HUDEP-2 (cell line): ENCODE results near the gene CLEC4C.
"Not testable (repeated sequence)": the region's sequence is repeated elsewhere in the genome, so short reads cannot be mapped to it uniquely, and the experiment has no call there.

Experiments used
- DNase-seq, 76 experiments: peaks; one replicate each; lab custom pipeline; 2025; ENCODE audit not compliant: unreplicated experiment in 76 of 76; lab: John Stamatoyannopoulos, UW

CLEC4C gene, protein sequence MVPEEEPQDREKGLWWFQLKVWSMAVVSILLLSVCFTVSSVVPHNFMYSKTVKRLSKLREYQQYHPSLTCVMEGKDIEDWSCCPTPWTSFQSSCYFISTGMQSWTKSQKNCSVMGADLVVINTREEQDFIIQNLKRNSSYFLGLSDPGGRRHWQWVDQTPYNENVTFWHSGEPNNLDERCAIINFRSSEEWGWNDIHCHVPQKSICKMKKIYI

DNA sequence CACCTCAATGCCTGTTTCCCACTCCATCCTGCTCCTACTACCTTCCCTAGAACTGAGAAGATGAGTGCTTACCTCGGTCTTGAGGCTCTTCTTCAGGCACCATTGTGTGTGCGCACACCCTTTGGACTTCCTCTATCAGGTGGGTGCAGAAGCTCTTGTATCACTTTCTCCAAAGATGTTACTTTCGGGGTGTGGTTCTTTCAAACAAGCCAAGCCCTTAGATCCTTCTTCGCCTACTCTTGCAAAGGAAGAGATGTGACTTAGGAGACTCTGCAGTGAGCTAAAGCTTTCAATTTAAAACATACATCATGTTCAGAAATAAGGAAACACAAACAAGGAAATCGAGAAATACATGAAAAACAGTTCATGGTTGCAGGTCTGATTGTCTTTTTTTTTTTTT is at the start of gene CLEC4C:
Gene CLEC4C (minus strand): TSS at position 130 of the 400 bp plus-strand sequence. CDS start 27 bp downstream, at position 103.
- no peak for DNase-seq

- DNase-seq, result no peak
Observed at GRCh38 chr12:7793211-7793610, 46.0 kb upstream of the CLEC4C start.

- DNase-seq, result not testable (repeated sequence)
Observed at GRCh38 chr12:7788884-7789528, 41.8 kb upstream of the CLEC4C start, which contains the start of gene NANOG. TSS of gene NANOG (plus strand) at chr12:7789402. CDS start at chr12:7789615, 213 bp downstream.

DNA sequence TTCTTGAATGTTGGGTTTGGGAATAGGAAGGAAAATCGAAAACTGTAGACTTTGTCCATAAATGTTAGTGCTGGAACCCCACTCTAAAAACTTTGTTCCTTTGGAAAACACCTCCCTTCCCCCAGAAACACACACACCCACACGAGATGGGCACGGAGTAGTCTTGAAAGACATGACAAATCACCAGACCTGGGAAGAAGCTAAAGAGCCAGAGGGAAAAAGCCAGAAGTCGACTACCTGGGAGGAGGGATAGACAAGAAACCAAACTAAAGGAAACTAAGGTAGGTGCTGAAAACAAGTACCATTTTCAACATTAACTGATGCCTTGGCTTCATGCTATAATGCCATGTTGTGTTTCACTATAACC is 41.1 kb upstream of the CLEC4C start:
- DNase-seq, result no peak

GRCh38 chr12:7787574-7788293 is 40.6 kb upstream of the CLEC4C start:
- DNase-seq, result no peak

- DNase-seq, result no peak
Observed at GRCh38 chr12:7784701-7785100, 37.5 kb upstream of the CLEC4C start.

DNA sequence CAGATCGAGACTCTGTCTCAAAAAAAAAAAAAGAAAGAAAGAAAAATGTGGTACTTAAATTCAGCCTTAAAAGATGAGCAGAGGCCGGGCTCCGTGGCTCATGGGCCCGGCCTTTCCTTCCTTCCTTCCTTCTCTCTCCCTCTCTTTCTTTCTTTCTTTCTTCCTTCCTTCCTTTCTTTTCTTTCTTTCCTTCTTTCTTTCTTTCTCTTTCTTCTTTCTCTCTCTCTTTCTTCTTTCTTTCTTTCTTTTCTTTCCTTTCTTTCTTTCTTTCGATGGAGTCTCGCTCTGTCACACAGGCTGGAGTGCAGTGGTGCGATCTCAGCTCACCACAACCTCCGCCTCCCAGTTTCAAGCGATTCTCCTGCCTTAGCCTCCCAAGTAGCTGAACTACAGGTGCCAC is 36.3 kb upstream of the CLEC4C start:
- not testable (repeated sequence) for DNase-seq

GRCh38 chr12:7782055-7782454 is 34.9 kb upstream of the CLEC4C start:
- DNase-seq, result no peak

DNA sequence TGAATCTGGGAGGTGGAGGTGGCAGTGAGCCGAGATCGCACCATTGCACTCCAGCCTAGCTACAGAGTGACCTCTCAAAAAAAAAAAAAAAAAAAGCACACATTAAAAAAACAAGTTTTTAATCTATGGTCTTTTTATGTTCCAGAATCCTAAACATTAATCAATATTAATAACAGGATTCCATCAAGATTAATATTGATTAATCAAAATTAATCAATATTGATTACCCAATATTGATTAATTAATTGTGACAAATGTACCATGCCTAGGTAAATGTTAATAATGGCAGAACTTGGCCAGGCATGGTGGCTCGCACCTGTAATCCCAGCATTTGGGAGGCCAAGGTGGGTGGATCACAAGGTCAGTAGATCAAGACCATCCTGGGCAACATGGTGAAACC is 34.1 kb upstream of the CLEC4C start:
- DNase-seq, result no peak

DNA sequence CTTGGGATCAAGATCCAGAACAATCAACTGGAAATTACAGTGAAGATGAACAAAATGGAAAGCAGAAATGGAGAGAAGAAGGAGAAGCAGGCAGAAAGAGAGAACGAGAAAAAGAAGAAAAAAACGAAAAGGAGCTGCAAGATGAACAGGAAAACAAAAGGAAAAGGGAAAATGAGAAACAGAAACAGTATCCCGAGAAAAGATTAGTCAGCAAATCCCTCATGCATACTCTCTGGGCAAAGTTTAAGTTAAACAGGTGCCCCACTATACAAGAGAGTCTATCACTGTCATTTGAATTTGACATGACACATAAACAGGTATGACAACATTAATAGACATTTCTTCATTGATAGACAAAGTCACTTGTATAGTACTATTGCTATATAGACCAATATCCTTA is 22.8 kb upstream of the CLEC4C start:
- DNase-seq, result no peak

- DNase-seq, result no peak
Observed at GRCh38 chr12:7758766-7759140, 11.6 kb upstream of the CLEC4C start.

DNA sequence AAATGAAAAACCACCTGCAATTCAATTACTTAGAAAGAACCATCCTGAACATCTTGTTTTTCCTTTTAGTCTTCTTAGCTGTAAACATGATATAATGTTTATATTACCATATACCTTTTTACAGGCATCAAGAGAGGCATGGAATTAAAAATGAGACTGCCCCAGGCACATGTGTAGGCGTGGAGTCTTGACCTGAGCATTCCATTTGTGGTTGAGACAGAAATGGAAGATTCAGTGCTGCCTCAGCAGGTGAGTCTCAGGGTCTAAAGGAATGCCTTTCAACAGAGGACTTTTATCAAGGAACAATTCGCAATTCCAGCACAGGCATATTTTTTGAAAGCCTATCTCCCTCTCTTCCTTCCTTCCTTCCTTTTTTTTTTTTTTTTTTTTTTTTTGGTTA is 9.8 kb upstream of the CLEC4C start:
- DNase-seq, result no peak

DNA sequence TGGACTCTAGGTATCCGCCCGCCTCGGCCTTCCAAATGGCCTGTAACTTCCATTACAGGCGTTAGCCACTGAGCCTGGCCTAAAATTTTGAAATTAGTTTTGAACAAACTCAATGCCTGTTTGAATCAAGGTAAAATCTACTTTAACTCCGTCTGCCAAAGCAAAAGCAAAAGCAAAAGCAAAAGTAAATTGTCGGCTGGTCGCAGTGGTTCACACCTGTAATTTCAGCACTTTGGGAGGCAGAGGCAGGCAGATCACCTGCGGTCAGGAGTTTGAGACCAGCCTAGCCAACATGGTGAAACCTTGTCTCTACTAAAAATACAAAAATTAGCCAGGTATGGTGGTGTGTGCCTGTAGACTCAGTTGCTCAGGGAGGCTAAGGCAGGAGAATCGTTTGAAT is 8.5 kb upstream of the CLEC4C start:
- not testable (repeated sequence) for DNase-seq

DNA sequence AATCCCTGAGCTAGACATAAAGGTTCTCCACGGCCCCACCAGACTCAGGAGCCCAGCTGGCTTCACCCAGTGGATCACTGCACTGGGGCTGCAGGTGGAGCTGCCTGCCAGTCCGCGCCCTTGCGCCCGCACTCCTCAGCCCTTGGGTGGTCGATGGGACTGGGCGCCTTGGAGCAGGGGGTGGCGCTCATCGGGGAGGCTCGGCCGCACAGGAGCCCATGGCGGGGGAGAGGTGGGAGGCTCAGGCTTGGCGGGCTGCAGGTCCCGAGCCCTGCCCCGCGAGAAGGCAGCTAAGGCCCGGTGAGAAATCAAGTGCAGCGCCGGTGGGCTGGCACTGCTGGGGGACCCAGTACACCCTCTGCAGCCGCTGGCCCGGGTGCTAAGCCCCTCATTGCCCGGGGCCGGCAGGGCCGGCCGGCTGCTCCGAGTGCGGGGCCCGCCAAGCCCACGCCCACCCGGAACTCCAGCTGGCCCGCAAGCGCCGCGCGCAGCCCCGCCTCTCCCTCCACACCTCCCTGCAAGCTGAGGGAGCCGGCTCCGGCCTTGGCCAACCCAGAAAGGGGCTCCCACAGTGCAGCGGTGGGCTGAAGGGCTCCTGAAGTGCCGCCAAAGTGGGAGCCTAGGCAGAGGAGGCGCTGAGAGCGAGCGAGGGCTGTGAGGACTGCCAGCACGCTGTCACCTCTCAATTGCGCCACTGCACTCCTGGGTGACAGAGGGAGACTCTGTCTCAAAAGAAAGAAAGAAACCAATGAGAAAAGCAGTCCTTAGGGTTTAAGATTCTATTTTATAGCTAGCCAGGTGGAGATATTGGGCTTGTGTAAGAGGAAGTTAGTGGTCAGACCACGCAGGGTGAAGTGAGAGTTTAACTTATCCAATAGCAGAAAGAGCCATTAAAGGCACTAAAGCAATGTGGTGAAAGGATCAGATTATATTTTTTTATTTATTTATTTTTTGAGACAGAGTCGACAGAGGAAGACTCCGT is 5.1 kb upstream of the CLEC4C start:
- DNase-seq, result not testable (repeated sequence)

DNA sequence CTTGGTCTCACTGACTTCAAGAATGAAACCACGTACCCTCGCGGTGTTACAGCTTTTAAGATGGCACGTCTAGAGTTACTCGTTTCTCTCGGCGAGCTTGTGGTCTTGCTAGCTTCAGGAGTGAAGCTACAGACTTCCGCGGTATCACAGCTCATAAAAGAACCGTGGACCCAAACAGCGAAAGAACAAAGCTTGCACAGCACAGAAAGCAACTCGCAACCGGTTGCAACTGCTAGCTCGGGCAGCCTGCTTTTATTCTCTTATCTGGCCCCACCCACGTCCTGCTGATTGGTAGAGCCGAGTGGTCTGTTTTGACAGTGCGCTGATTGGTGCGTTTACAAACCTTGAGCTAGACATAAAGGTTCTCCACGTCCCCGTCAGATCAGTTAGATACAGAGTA is 4.2 kb upstream of the CLEC4C start:
- no peak for DNase-seq

DNA sequence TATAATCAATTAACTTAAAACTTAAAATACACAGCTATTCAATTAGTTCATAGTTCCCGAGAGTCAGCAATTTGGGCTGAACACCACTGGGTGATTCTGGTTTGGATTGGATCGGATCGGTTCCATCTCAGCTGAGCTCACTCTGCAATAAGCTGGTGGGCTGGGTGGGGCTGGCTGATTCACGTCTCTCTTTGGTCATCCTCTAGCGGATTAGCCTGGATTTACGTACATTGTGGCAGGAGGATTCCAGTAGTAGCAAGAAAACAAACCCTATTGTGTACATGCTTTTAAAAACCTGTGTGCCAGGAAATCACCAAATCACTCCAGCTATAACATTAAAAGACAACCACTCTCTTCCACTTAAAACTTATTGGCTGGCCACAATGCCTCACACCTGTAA is 3.2 kb upstream of the CLEC4C start:
- no peak for DNase-seq

DNA sequence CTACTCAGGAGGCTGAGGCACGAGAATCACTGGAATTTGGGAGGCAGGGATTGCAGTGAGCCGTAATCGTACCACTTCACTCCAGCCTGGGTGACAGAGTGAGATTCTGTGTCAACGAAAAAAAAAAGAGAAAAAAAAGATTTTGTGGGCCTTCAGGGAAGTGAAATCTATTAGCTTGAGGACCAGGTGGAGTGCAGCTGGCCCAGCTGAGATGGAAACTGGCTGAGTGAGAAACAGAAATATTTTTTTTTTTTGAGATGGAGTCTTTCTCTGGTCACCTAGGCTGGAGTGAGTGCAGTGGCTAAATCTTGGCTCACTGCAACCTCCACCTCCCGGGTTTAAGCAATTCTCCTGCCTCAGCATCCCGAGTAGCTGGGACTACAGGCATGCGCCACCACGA is 2.3 kb upstream of the CLEC4C start:
- DNase-seq, result no peak

GRCh38 chr12:7748852-7749251 is 1.7 kb upstream of the CLEC4C start:
- DNase-seq, result peak in 8 of 76 experiments; percentile 1 to 19 (median 6)

DNA sequence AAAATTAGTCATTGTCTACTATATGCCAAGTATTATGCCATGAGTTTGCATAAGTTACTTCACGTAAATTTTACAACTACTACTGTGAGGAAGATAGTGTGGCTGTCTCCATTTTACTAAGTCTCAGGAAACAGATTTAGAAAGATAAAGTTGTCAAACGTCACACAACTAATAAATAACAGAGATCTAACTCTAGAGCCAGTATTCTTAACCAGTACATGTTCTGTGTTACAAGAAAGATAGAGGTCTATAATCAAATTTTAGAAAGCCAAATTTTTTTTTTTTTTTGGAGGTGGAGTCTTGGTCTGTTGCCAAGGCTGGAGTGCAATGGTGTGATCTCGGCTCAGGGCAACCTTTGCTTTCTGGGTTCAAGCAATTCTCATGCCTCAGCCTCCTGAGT is 14.2 kb downstream of the CLEC4C start:
- DNase-seq, result no peak

GRCh38 chr12:7731486-7731885 is 15.7 kb downstream of the CLEC4C start:
- no peak for DNase-seq

- DNase-seq, result not testable (repeated sequence)
Observed at GRCh38 chr12:7730984-7731383, 16.2 kb downstream of the CLEC4C start.
